A673 (cell line): Measurements from ENCODE around the gene SPRED3.

Experiments used
- CTCF ChIP-seq: fragments of 300-800, 200-600 bp; sonication (generic); conservative IDR thresholded peaks from 2 replicates; pipeline ENCODE4 v1.5.1; 2017; ENCODE audit warnings: low read depth, mild to moderate bottlenecking, antibody characterized with exemption, low read length, moderate library complexity, mixed read lengths
- EZH2 ChIP-seq: fragments of 200-600 bp; sonication (generic); IDR thresholded peaks from 2 replicates; pipeline ENCODE4 v1.6.1; 2017; ENCODE audit warnings: borderline replicate concordance, low read depth, mild to moderate bottlenecking, mixed read lengths, antibody characterized with exemption, low read length; ENCODE audit not compliant: poor library complexity, severe bottlenecking

DNA sequence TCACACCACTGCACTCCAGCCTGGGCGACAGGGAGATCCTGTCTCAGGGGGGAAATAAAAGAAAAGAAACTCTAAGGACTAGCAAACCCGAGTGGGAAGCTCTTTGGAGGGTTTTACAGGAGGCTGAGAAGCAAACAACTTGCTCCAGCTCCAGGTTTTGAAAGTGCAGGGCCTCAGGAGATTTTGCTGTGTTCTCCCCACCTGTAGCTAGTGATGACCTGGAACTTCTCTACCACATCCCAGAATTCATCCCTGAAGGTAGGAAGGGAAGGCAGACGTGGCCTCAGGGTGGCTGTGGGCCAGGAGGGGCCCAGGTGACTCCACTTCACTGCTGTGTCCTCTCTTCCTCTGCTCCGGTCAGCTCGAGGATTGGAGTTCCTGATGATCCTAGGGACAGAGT lies 30.4 kb upstream of the SPRED3 start:
- no peak for TF ChIP-seq CTCF
- TF ChIP-seq EZH2, result no peak
